GM19452 (cell line): ENCODE results near the gene MRAP.

ENCODE experiments used
- ATAC-seq: cut with Tn5 transposase; IDR thresholded peaks from one replicate; pipeline ENCODE4 v1.9.1; 2021; ENCODE audit not compliant: unreplicated experiment

MRAP gene

DNA sequence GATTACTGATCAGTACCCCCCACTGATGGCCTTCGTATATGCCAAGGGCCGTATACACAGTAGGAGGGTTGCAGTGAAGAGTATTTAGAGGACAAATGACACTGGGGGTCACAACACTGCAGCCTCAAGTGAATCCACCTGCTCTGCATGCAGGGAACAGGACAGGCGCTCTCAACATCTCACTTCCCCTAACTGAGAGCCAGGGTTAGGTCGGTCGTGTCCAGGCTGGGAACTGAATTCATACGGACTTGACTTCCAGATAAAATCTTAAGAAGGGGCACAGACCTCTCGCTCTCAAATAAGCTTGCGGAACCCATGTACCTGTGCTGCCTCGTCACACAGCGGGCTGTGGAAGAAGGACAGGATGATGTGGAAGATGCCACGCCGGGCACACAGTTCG, 22.8 kb downstream of the MRAP start:
- ATAC-seq, result no peak

DNA sequence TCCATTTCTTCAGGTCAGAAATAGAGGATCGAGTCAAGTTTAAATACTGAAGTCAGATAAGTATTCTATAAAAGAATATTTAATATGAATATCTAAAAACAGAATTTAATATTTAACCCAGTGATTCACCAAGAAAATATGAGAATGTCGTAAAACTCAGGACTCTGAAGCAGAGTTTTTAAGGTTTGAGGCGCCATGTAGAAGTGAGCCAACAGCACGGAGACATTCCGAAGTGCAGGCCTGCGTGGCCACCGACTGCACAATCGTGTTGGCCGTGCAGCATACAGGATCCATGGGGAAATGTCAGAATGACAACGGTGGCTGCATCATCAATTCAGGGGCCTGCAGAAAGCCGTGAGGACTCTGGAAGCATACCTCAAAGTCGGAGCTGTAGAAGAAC, 23.4 kb downstream of the MRAP start:
- no peak for ATAC-seq

DNA sequence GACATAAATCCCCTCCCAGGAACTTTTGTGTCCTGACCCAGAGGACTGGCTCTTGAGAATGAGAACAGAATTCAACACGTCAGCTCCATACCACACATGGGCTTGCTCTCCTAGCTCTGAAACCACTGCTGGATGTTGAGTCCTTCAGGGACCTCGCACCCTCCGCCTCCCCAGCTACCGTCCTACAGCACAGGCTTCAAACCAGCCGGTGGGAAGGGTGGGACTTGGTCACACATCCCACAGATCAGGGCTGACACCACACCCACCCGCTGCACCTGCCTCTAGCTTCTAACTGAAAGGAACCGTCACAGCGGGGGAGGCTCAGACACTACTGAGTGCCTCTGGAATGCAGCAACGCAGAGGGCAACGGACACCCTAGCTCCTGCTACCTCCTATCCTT, 24.0 kb downstream of the MRAP start:
- ATAC-seq, result no peak

DNA sequence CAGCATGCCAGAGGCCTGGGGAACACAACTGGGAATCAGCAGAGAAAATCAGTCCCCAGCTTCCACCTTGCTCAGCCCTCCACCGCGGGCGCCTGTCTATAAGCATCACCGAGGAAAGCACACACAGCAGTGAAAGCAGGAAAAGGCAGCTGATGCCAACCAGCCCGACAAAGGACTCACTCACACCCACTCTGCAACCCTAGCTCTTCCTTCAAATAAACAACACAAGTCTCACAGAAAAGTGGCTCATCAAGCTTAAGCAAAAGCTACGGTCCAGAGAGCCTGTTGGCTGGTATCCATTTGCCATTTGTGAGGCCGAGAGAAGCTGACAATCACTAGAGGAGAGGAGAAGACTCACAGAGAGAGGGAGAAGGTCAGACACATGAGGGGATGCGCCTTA, 27.1 kb downstream of the MRAP start:
- no peak for ATAC-seq

DNA sequence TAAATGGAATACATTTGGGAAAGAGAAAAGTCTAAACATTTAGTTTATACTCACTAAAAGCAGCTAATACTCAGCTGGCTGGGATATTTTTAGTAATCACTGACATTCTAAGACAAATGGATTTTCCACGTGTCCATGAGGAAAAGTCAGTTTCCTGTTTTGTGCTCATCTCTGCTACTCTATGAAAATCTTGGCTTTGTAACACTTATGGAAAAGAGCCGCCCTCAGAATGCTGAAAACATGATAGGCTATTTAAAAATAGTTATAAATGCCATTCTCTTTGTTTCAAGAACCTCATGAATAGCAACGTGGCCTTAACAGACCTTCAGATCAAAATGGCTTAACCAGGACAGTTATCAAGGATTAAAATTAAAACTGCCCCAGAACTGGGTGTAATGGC, 29.9 kb downstream of the MRAP start:
- ATAC-seq, result no peak

DNA sequence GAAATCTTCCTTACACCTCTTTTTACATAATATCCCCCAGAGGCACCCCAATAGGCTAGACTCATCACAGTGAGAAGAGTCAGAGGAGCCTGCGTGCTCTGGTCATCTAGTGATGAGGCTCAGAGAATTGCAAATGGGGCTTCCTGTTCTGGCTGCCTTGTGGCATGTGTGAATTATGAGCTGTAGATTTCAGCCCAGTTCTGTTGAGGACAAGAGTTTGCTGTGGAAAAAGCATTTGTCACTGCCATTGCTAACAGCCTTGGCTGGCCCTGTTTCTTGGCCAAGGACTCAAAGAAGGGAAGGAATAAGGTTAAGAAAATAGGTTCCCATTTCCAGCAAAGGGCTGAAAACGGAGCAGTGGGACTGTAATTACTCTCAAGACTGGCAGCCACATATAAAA, 30.7 kb downstream of the MRAP start:
- ATAC-seq, result no peak

DNA sequence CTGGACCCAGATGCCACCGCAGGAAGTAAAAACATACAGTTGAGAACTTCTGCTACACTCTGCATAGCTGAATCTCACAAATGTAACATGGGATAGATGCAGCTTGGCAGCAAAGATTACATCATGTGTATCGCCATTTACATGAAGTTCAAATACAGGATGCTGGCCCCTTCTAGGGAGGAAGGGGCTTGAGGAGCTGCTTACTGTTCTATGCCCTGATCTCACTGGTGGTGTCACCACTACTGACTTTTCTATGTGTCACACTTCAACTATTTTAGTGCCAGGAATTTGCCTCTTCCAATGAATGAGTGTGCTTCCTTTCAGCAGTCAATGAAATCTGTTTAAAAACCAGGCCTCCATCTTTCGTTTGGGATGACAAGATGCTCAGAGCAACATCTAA, 31.1 kb downstream of the MRAP start:
- no peak for ATAC-seq

DNA sequence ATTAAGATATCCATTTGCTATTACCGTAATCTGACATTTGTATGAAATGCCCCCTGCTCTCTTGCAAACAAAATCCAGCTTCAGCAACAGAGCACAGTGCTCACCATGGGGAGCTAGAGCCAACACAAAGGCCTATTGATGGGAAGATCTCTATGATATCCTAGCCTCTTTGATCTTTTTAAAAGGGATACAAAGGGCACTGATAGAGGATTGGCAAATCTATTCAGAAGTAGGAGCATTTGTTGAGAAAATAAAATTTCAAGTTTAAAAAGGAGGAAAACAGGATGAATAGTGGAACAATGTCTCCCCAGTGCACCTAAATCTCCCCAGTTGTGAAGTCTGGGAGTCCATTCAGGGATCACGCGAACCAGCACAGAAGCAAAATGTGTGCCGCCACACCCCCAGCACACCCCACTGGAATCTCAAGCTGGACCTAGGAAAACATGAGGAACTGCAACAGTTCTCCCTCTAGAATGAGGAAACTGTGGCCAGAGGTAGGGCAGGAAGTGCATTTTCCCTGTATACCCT, 32.2 kb downstream of the MRAP start:
- ATAC-seq, result no peak

DNA sequence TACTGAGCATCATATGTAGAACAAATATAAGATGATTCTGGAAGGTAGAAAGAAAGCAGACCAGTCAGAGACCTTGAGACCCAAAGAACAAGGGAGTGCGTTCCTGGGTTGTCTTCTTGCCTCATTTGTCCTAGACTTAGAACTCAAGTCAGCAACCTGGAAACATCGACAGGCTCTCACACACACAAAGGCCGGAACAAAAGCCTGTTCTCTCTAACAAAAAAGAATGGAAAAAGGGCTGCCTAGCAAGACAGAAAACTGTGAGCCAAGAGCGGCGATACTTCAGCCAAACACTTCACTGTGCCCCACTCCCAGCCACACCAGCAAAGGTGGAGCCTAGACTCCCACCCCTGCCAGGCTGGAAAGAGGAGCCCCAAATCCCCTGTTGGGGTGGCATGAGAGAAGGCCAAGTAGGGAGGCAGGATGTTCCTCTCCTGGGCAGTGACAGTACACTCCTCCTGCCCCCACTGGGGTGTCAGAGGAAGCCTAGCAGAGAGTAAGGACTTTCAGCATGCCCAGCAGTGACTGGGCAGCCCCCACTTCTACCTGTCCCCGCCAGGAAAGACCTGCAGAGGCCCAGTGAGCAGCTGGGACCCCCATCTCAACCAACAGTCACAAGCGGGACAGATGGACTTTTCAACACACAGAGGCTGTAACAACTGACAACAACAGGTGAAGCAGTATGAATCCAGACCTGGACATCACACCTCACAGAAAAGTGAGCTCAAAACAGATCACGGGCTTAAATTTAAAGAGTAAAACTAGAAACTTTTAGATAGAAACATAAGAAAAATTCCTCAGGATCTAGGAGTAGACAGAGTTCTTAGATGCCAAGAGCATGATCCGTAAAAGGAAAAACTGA, 33.0 kb downstream of the MRAP start:
- no peak for ATAC-seq

DNA sequence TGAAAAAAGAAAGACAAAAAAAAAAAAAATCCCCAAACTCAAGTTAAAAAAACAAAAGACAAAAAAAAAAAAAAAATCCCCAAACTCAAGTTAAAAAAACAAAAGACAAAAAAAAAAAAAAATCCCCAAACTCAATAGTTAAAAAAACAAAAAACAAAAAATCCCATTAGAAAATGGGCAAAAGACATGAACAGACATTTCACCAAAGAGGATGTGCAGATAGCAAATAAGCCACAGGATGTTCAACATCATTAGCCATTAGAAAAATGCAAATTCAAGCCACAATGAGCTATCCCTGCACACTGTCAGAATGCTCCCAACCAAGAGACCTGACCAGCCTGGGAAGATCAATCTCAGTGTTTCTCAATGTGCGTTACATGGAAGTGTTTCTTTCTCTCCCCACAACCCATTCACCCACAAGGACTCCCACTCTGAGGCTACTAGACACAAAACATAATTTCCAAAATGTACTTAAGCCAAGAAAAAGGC, 33.9 kb downstream of the MRAP start:
- ATAC-seq, result no peak

DNA sequence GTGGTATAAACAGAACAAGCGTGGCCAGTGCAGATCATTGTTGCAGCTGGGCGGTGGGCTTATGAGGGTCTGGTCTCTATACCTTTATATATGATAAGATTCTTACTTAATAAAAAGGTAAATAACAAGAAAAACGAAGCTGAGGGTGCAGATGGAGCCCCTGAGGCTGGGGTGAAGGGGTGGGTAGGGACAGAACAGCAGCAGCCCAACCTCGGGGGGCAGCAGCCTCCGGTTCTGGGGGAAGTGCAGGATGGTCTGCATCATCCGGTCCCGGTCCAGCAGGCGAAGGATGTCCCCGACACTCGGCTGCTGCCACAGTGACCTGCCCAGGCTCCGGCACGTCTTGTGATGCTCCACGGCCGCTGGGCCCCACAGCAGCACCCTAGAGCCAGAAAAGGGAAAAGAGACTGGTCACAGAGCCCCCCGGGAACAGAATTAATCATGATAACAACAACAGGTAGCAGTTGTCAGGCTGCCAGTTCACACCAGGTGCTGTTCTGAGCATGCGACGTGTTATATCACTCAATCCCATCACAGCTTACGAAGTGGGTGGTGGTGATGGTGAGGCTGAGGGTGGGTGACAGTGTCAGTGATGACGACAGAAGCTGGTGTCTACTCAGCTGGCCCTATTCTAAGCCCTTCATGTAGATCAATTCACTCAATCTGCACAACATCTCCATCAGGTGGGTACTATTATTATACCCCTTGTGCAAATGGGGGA, 35.5 kb downstream of the MRAP start:
- no peak for ATAC-seq

DNA sequence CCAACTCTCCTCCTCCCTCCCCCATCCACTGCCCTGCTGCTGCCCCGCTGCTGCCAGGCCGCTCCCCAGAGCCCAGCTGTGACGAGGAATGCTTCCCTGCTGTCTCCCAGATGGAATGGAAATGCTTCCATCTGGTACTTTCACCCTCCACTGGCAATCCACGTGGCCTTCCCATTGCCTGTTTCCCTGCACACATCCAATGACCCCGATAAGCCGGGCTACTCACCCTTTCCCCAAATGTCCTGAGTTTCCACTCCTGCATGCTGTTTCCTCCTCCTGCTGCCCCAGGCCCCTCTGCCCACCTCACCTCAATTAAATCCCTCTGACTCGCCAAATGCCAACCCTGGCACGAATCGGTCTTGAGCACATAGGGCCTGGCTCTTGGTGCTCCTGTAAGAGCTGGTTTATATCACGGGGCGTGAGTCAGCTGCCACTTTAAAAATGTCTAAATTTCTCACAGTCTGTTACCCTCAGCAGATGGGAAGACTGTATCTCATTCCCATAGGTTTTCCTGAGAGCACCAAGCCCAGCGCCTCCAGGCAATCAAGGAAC, 36.4 kb downstream of the MRAP start:
- no peak for ATAC-seq

DNA sequence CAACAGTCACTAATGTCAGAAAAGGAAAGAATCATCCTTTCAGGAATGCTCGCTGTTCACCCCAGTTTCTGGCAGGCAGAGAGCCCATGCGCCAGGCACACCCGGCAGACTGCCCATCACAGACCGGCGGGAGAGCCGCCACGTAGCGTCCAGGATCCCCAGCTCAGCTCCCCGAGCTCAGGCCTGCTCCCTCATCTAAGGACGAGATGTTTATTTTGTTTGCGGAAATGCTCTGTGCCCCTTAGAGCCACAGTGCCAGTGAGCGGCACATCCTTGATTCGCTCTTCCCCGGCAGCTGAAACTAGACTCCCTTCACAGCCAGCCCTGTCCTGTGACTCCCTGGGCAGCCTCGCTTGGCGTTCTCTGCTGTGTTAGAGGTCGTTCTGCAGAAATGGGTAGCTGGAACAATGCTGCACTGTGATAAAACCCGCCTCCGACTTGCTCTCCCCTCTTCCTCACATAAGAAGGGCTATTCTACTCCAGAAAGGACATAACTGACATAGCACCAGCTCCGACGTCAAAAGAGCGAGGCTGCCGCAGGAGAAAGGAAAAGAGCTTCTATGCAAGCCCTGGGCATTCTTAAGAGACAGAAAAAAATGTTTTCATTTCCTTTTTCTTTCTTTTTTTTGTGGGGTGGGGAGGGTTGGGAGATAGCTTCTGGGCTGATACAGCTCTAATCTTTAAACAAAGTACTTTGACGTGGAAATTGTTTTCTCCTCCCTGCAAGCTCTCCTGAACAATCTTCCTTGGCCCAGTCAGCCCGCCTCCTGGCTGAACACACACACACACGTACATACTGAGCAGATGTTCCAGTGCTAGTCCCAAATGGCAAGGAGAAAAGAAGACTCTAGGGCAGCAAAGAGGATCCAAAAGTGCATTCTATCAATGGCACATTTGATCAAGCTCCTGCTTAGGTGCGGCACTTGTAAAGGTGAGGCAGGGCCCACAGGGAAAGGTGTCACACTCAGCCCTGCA, 37.2 kb downstream of the MRAP start:
- ATAC-seq, result no peak

DNA sequence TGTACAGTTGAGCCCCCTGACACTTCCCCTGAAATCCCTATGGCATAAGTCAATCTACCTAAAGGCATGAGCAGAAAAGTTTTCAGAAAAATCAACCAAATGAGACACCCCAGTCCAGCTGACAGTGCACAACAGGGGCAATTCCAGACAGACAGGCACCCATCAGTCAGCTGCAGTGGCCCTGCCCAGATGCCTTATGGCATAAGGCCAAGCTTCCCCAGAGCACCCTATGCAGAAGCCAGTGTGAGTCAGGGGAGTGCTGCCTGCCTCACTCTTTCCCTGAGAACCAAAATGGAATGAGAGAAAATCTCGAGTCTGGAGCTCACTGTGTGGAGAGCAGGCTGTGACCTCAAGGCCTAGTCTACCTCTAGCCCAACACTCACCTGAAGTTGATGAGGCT, 38.1 kb downstream of the MRAP start:
- no peak for ATAC-seq

DNA sequence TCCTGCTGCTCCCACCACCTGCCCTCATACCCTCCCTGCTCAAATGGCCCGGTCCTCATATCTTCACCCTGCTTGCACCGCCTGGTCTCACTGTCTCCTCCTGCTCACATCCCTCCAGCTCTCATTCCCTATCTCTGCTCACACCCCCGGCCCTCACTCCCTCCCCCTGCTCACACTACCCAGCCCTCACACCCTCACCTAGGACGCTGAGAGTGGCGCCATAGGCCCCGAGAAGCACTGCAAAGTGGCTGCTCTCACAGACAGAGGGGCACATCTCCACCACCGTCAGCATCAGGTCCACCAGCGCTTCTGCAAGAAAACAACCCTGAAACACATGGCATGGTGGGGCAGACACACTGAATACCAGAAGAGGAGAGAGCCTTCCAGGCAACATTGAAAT, 38.6 kb downstream of the MRAP start:
- no peak for ATAC-seq

DNA sequence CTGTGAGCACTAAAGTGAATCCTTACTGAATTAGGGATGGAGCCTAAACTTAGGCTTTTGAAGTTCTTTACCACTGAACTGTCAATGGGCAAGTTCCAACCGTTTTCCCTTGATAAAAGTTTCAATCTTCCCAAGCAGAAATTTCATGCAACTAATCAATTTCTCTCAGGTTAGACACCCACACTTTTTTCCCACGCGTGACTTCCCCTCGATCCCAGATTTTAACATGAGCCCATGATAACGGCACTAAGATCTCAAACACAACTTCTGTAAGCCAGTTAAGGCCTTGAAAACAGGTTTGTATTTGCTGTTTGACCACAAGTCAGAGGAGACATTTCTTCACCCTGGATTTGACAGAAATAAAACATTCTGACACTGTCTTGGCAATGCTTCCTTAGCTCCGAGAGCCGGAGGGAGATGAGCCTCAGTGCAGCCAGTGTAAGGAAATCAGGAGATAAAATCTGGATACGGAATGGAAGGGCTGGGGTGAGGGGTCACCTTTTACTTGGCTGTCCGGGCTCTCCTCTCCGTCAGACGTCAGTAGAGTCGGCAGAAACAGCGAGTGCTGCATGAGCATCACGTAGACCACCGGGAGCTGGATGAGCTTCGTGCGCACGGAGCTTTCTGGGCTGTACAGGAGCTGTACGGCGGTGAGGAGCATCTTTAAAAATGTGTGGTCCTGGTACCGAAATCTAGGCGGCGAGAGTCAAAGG, 39.7 kb downstream of the MRAP start:
- no peak for ATAC-seq

DNA sequence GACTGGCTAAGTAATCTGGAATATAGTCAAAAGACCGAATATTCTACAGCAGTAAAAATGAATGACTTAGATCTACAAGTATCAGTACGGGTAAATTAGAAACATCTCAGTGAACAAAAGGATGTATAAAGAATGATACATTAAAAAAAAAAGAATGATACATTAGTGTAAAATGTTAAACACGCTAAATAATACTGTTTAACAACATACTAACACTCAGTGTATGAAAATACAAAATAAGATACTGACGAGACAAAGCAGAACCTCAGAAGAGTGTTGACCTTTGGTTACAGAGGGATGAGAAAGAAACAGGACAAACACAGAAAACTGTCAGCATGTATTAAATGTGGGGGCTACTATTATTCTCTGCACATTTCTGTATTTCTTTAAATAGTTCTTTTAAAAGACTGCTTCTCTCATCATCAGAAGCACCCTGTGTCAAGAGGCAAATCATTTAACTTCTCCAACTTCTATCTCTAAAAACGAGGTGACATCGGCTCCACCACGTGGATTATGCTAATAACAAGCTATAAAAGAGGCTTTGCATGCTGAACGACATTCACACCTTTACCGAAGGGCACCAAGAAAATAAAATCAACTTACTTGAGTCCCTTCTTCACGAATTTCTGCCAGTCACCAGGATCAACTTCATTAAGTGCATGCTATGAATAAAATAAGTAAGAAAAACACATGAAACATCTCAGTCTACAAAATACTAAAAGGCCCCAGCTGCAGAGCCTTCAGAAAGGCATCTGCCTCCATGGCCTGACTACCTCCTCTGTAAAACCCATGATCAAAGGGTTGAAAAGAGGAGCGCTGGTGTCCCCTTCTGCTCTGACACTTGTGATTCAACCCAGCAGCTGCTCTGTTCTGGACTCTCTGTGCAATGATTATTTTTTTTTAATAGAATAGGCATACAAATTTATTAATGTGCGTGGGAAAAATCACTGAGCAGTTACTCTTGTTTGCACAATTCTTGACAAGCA, 42.5 kb downstream of the MRAP start:
- ATAC-seq, result no peak

DNA sequence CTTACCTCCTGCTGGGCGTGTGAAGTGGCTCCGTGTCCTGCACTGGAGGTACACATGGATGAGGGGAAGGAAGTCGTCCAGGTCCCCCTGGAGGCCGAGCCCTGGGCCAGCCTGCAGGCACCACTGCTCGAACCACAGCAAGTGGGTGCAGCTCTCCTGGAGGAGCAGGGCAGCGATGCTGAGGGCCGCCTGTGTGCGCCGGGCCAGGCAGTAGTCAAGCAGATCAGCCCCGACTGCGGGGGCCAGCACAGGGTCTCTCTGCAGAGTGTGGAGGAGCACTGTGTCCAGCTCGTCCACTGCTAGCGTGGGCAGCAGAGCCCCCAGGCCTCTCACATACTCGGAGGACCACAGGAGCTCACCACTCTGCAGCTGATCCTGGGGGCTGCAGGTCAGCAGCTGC, 48.3 kb downstream of the MRAP start:
- ATAC-seq, result no peak

DNA sequence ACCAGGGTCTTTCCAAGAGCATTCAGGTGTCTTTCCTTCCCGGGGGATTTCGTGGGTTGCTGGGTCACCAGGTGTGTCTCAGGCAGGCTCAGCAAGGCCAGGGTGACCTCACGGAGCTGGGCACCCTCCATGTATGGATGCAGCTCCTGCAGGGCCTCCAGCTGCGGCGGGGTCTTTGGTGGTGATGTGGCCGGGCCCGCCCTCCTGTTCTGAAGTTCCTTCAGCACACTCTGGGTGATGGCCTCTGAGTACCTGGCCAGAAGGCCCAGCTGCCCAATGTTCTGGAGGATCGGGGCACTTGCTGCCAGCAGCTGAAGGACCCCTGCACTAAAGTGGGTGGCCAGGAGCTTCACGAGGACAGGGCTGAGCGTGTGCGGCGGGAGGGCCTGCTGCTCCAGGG, 48.7 kb downstream of the MRAP start:
- no peak for ATAC-seq
